HFF-Myc (cell line): ENCODE results near the gene EDN2.
A peak's percentile ranks its signal among the peaks of the same experiment; 100 is the strongest.

ENCODE experiments used
- DNase-seq: peaks from one replicate; pipeline ENCODE4 v3.0.0-alpha.2; 2011; ENCODE audit warnings: low read depth; ENCODE audit errors: extremely low read depth
- H3K4me3 ChIP-seq: replicated peaks from 2 replicates; pipeline ENCODE4 v1.5.1; 2011; ENCODE audit warnings: low read depth, mild to moderate bottlenecking, control low read depth, low read length
- TF ChIP-seq, protein P1 (sequence below): IDR thresholded peaks from 2 replicates; pipeline ENCODE4 v1.5.1; 2012; ENCODE audit warnings: mild to moderate bottlenecking, low read depth, low read length, control low read depth; ENCODE audit errors: missing control alignments

EDN2 gene

DNA sequence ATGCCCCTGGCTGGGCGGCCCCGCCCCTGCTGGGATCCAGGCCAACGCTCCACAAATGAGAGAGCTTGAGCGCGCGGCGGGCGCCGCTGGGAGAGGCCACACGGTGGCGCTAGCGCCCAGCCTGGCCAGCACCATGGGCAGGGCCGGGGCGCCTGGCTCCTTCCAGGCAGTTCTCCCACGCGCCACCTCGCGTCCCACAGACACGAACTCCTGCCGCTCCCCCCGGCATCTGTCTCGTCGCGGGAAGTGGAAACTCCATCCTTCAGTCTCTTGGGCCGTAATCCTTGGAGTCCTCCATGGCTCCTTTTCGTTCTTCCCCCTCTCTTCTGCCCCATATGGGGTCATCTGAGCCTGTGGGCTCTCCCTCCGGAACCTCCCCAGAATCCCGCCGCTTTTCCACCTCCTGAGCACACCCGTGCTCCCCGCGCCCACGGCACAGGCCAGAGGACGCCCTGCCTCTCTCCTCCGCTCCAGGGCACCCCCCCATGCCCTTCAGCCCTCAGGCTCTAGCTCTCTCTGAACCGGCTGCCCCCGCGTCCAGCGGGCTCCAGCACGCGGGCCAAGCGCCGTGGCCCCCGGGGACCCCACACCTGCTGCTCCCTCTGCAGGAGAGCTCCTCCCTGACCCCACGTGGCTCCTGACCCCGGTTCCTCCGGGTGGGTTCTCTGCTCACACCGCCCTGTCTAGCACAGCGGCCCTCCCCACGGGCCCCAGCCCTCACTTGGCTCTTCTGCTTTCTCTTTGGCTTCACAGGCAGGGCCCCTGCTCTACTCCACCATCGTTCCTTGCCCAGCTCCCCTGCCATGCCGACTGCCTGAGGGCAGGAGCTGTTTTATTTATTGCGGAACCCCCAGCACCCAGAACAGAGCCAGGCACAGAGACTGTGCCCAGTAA is 31.9 kb upstream of the EDN2 start:
- TF ChIP-seq, protein P1, sequence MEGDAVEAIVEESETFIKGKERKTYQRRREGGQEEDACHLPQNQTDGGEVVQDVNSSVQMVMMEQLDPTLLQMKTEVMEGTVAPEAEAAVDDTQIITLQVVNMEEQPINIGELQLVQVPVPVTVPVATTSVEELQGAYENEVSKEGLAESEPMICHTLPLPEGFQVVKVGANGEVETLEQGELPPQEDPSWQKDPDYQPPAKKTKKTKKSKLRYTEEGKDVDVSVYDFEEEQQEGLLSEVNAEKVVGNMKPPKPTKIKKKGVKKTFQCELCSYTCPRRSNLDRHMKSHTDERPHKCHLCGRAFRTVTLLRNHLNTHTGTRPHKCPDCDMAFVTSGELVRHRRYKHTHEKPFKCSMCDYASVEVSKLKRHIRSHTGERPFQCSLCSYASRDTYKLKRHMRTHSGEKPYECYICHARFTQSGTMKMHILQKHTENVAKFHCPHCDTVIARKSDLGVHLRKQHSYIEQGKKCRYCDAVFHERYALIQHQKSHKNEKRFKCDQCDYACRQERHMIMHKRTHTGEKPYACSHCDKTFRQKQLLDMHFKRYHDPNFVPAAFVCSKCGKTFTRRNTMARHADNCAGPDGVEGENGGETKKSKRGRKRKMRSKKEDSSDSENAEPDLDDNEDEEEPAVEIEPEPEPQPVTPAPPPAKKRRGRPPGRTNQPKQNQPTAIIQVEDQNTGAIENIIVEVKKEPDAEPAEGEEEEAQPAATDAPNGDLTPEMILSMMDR, result peak; percentile 94
- H3K4me3 ChIP-seq, result peak overlapping the region; percentile 7; the same call in 1 of the 2 replicates
- peak; percentile 63 for DNase-seq

DNA sequence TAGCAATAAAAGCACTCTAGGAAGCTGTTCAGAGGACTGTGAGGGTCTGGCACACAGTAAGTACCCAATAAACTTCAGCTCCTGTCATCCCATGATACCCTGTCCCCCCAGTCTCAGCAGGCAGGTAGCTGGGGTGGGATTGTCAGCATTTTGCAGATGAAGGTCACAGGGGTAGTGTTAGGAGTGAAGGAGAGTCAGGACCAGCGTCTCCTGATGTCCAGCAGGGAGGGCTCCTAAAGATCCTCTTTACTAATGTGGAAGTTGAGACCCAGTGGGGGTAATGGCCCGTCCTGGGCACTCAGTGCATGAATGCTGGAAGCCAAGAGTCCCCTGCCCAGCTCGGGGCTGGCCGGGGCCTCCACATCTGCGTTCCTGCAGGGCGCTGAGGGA is 31.3 kb upstream of the EDN2 start:
- no peak overlapping the region for H3K4me3 ChIP-seq
- no peak for DNase-seq
- TF ChIP-seq, protein P1, result no peak

DNA sequence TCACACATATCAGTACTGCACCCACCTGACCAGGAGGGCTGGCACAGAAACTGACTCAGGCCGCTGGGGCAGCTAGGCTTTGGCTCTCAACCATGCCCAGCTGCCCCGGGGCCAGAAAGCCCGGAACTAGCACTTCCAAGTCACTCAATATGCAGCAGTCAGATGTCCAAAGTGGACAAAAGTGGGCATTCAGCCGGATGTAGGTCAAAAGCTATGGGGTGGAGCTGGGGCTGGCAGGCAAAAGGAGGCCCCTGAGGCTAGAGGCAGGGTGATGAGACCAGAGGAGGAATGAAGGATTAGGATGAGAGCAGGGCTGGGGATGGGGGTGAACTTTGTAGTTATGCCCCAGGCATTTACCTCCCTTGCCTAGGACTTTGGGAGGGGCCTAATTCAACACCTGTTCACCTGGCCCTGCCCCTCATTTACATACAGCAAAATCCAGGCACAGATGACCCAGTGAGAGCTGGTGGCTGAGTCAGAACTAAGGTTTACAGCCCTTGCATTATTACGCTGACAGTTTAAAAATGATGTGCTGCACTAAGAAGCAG is 30.7 kb upstream of the EDN2 start:
- H3K4me3 ChIP-seq, result no peak overlapping the region
- DNase-seq, result no peak
- TF ChIP-seq, protein P1, result no peak

DNA sequence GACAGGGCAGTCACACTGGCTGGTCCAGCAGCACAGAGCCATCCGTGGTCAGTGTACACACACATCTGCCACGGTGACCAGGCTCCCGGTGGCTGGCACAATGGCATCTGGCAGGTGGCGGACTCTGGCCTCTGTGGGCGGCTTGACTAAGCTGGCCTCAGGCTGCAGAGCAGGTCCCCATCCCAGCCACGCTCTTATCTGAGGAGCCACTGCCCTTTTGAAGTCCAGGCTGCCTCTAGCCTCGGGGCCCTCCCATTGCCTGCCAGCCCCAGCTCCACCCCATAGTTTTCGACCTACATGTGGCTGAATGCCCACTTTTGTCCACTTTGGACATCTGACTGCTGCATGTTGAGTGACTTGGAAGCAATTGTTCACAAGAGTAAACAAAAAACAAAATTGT is 29.9 kb upstream of the EDN2 start:
- no peak overlapping the region for H3K4me3 ChIP-seq
- DNase-seq, result no peak
- TF ChIP-seq, protein P1, result no peak

DNA sequence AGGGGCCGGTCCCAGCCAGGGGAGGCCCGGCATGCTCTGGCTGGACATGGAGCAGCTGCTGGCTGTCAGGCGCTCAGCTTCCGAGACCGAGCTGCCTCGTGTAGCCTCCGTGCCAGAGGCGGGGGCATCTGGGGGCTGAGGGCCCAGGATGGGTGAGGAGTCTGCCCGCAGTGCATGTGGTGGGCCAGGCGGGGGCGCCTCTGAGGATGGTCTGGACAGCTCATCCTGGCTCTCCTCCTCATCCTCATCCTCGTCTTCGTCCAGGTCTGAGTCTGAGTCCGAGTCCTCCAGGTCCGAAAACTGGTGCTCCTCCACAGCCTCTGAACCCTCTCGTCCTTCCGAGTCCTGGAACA is 28.9 kb upstream of the EDN2 start:
- DNase-seq, result no peak
- no peak overlapping the region for H3K4me3 ChIP-seq
- TF ChIP-seq, protein P1, result peak; percentile 45

DNA sequence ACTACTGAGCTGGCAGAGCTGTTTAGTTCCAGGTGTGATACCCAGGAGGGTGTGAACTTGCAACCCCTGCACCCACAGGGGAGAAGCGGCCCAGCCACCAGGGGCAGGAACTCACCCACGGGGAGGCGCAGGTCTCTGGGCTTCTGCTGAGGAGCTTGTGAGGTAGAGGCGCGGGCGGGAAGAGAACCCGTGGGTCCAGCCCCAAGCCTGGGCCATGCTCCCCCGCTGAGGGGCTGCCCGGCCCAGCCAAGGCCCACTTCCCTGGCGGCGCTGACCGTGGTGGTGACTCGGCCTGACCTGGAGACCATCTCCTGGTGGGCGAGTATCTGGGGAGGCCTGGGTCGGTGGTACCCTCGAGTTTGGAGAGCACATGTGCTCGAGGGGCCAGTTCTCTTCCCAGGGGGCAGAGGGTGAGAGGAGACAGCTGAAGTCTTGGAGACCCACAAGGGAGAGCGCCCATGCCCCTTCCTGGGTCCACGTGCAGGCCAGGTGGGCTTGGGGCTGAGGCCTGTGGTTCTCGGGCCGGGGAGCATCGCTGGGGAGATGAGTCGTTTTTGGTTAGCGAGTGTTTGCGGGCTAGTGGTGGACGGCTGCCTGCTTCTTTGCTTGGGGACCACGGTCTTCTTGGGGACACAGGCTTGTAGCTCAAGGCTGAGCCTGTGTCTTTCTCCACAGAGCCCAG is 28.4 kb upstream of the EDN2 start:
- no peak for DNase-seq
- TF ChIP-seq, protein P1, result no peak
- no peak overlapping the region for H3K4me3 ChIP-seq
